ENCODE results near the gene GET4. TPM values are rescaled to one million over a fixed set of nuclear protein-coding genes. Genes with fewer than 3 reads are reported as not detected.

GET4 gene
- total RNA-seq, 1 experiment from 2014 or later = 16.2 TPM

DNA sequence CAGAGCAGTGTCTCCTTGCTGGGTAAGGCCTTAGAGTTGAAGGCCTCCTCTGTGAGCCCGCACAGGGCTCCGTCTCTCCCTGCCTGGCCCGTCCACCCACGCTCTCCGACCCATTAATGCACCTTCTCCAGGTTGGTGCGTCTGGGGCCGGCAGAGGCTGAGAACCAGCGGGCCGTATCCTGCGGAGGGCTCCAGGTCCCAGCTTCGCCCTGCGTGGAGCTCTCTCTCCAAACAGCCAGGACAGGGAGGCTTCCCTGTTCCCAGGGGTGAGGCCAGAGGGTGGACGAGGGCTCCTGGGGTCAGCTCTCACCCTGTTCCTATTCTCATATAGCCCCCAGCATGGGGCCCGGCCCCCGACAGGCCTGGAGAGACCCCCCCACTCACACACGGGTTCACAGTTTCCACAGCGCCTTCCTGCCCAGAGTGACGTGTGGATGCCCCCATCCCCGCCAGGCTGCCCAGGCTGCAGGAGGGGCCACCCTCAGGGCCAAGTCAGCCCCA lies 34.6 kb downstream of the GET4 start:
- H3K79me2 ChIP-seq (ENCODE audit: low read length) = no peaks in the 10 kb centered on the region
- no peak for DNase-seq

DNA sequence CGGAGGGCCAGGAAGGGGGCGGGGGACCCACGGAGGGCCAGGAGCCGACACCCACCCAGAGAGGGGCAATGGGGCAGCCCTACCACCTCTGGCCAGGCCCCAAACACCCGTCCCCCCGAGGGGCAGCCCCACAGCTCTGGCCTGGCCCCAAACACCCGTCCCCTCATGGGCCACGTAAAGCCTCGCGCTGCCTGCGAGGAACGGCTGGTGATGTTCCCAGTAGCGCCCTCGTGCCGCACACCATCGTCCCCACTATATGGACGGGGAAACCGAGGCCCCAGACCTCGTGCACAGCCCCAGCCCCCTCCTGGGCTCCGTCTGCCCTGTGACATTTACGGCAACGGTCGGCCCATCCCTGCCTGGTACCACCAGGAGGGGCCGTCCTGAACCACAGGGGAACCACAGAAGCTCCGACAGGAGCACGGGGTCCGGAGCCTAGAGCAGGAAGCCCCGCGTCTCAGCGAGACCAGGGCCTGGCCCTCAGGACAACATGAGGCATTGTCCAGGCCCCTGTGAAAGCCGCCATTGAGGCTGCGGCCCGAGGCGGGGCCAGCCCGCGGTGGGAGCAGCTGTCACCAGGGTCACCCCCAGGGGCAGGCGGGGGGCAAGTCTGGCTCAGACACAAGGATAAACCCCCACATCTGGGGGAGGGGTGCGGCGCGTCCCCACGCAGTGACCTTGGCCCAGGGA lies 35.6 kb downstream of the GET4 start:
- Histone ChIP-seq H3K27ac (ENCODE audit: low read length) (no peak overlapping the region), H3K79me2 (ENCODE audit: low read length) (no peaks in the 10 kb centered on the region), H3K9me3 (ENCODE audit: low read length) (no peaks in the 10 kb centered on the region), H2AFZ (ENCODE audit: low read length) (no peak overlapping the region), H3K27me3 (ENCODE audit: low read length) (no peaks in the 10 kb centered on the region), H3K9ac (ENCODE audit: low read length) (no peak overlapping the region), H3K4me1 (ENCODE audit: low read length) (peaks cover 16% of the 10 kb centered on the region), H4K20me1 (ENCODE audit: insufficient read depth, low read depth, low read length) (0 out of 2 replicates have a peak, but pooled peaks cover 5% of the 10 kb centered on the region), H3K4me3 (ENCODE audit: low read length) (no peak overlapping the region), H3K36me3 (ENCODE audit: insufficient read depth, low read length) (no peaks in the 10 kb centered on the region), H3K4me2 (ENCODE audit: low read depth, low read length, poor library complexity, severe bottlenecking) (no peak overlapping the region), H3K9me2 (replicated peaks; ENCODE audit: insufficient read depth, low read length) (no peaks in the 10 kb centered on the region)
- DNase-seq = no peak

More for the DNA sequence above, 34.6 kb downstream of the GET4 start:
- no peak overlapping the region for H3K9ac ChIP-seq (ENCODE audit: low read length)
- no peaks in the 10 kb centered on the region for H3K9me3 ChIP-seq (ENCODE audit: low read length)
- H4K20me1 ChIP-seq (ENCODE audit: insufficient read depth, low read depth, low read length) = 0 out of 2 replicates have a peak, but pooled peaks cover 7% of the 10 kb centered on the region
- no peaks in the 10 kb centered on the region for H3K9me2 ChIP-seq (replicated peaks; ENCODE audit: insufficient read depth, low read length)
- no peak overlapping the region for H3K4me2 ChIP-seq (ENCODE audit: low read depth, low read length, poor library complexity, severe bottlenecking)
- H3K4me3 ChIP-seq (ENCODE audit: low read length) = no peak overlapping the region
- H3K36me3 ChIP-seq (ENCODE audit: insufficient read depth, low read length) = no peaks in the 10 kb centered on the region
- H3K27me3 ChIP-seq (ENCODE audit: low read length) = no peaks in the 10 kb centered on the region
- H2AFZ ChIP-seq (ENCODE audit: low read length) = no peak overlapping the region
- H3K4me1 ChIP-seq (ENCODE audit: low read length) = peaks cover 16% of the 10 kb centered on the region
- H3K27ac ChIP-seq (ENCODE audit: low read length) = no peak overlapping the region

DNA sequence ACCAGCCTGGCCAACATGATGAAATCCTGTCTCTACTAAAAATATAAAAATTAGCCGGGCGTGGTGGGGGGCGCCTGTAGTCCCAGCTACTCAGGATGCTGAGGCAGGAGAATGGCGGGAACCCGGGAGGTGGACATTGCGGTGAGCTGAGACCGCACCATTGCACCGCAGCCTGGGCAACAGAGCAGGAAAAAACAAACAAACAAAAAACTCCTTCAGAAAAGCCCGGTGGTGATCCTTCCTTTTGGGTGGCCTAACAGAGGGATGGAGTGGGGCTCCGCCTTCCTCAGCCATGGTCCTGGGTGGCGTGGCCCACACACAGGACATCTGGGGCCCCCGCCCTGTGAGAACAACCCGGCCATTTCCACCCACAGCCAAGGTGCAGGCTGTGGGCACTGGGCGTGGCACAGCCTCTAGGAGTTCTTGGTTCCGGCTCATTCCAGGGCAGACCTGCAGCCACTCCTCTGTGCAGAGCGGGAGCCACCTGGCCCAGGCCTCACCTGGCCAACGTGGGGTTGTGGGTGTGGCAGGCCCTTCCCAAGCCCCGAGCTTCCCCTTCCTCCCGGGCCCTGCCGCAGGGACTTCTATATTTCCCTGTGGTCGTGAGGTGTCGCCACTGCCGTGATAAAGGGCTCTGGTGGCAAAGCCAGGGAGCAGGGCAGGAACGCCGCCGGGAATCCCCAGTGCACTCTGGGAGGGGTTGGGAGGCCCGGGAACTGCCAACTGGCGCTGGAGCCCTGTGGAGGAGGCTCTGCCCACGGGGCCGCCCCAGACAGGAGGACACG lies 37.6 kb downstream of the GET4 start:
- DNase-seq = no peak
- no peaks in the 10 kb centered on the region for H3K9me3 ChIP-seq (ENCODE audit: low read length)
- H3K9me2 ChIP-seq (replicated peaks; ENCODE audit: insufficient read depth, low read length) = no peaks in the 10 kb centered on the region
- no peak overlapping the region for H3K4me3 ChIP-seq (ENCODE audit: low read length)
- no peaks in the 10 kb centered on the region for H3K79me2 ChIP-seq (ENCODE audit: low read length)
- H3K4me1 ChIP-seq (ENCODE audit: low read length) = peaks cover 16% of the 10 kb centered on the region
- H3K36me3 ChIP-seq (ENCODE audit: insufficient read depth, low read length) = no peaks in the 10 kb centered on the region
- no peaks in the 10 kb centered on the region for H3K27me3 ChIP-seq (ENCODE audit: low read length)
- H3K9ac ChIP-seq (ENCODE audit: low read length) = no peak overlapping the region
- H2AFZ ChIP-seq (ENCODE audit: low read length) = no peak overlapping the region
- 0 out of 2 replicates have a peak, but pooled peaks cover 3% of the 10 kb centered on the region for H4K20me1 ChIP-seq (ENCODE audit: insufficient read depth, low read depth, low read length)
- no peak overlapping the region for H3K4me2 ChIP-seq (ENCODE audit: low read depth, low read length, poor library complexity, severe bottlenecking)
- H3K27ac ChIP-seq (ENCODE audit: low read length) = no peak overlapping the region

DNA sequence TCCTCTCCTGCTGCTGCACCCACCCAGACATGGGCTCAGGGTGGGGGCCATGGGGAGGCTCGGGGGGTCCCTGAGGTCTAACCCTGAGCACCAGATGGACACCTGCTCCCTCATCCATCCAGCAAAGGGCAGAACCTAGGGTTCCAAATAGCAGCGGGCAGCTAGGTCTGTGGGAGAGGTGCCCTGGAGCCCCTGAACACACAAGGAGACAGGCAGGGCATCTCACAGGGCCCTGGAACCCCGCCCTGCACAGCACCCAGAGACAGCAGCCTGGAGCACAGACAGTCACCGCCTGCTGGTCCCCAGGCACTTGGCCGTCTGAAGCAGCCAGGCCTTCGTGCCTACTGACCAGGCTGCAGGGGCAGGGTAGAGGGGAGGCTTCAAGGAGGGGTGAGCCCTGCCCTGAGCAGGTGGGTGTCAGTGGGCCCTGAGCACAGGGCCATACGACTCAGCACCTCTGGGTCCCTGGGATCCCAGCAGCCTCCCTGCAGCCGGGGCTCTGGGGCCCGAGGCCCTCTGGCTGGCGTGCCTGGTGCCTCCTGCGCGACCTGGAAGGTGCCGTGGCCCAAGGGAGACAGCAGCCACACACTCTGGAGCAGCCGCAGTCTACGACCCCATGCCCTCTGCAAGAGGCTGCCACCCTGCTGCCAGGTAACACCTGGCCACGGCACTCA lies 38.3 kb downstream of the GET4 start:
- no peak overlapping the region for H3K4me2 ChIP-seq (ENCODE audit: low read depth, low read length, poor library complexity, severe bottlenecking)
- H3K9me2 ChIP-seq (replicated peaks; ENCODE audit: insufficient read depth, low read length) = no peaks in the 10 kb centered on the region
- H3K4me3 ChIP-seq (ENCODE audit: low read length) = no peak overlapping the region
- no peaks in the 10 kb centered on the region for H3K27me3 ChIP-seq (ENCODE audit: low read length)
- no peak overlapping the region for H3K27ac ChIP-seq (ENCODE audit: low read length)
- DNase-seq = no peak
- H3K9ac ChIP-seq (ENCODE audit: low read length) = no peak overlapping the region
- H3K36me3 ChIP-seq (ENCODE audit: insufficient read depth, low read length) = no peaks in the 10 kb centered on the region
- no peaks in the 10 kb centered on the region for H3K79me2 ChIP-seq (ENCODE audit: low read length)
- no peak overlapping the region for H2AFZ ChIP-seq (ENCODE audit: low read length)
- H3K4me1 ChIP-seq (ENCODE audit: low read length) = peaks cover 11% of the 10 kb centered on the region
- 0 out of 2 replicates have a peak, but pooled peaks cover under 1% of the 10 kb centered on the region for H4K20me1 ChIP-seq (ENCODE audit: insufficient read depth, low read depth, low read length)
- no peaks in the 10 kb centered on the region for H3K9me3 ChIP-seq (ENCODE audit: low read length)

DNA sequence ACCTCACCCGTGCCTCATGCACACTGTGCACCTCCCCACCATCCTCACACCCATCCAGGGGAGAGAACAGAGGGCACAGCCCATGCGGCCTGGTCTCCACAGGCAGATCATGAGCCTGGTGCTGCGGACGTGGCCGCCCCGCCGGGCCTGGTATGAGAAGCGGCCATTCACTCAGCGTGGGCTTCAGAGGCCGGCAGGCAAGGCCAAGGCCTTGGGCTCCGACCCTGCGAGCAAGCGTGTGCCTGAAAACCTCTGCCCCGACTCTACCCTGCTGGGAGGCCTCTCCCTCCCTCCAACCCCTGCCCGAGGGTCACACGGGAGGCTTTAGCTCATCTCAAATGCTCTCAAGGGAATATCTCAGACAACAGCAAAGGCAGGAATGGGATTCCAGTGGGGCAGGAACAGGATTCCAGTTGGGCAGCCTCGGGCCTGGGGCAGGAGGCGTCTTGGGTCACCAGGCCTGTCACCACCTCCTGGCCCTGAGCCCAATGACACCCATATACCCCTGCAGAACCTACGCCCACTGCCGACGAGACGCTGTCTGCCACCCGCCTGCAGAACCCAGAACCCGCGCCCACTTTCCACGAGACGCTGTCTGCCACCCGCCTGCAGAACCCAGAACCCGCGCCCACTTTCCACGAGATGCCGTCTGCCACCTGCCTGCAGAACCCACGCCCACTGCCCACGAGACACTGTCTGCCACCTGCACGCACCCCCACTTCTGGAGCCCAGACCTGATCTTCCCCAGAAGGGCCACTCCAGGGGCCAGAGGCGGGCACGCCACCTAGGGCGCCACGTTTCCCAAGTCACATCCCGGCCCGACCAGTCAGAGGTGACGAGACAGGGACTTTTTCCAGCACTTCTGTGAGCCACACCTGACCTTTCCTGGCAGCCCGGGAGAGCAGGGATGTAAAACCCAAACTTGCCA lies 39.2 kb downstream of the GET4 start:
- H3K4me2 ChIP-seq (ENCODE audit: low read depth, low read length, poor library complexity, severe bottlenecking) = no peak overlapping the region
- H3K36me3 ChIP-seq (ENCODE audit: insufficient read depth, low read length) = no peaks in the 10 kb centered on the region
- H3K9me2 ChIP-seq (replicated peaks; ENCODE audit: insufficient read depth, low read length) = no peaks in the 10 kb centered on the region
- H4K20me1 ChIP-seq (ENCODE audit: insufficient read depth, low read depth, low read length) = no peaks in the 10 kb centered on the region
- no peaks in the 10 kb centered on the region for H3K9me3 ChIP-seq (ENCODE audit: low read length)
- DNase-seq = no peak
- no peak overlapping the region for H3K27ac ChIP-seq (ENCODE audit: low read length)
- H3K27me3 ChIP-seq (ENCODE audit: low read length) = no peaks in the 10 kb centered on the region
- H2AFZ ChIP-seq (ENCODE audit: low read length) = no peak overlapping the region
- no peaks in the 10 kb centered on the region for H3K79me2 ChIP-seq (ENCODE audit: low read length)
- no peak overlapping the region for H3K9ac ChIP-seq (ENCODE audit: low read length)
- peaks cover 2% of the 10 kb centered on the region for H3K4me1 ChIP-seq (ENCODE audit: low read length)
- H3K4me3 ChIP-seq (ENCODE audit: low read length) = no peak overlapping the region

DNA sequence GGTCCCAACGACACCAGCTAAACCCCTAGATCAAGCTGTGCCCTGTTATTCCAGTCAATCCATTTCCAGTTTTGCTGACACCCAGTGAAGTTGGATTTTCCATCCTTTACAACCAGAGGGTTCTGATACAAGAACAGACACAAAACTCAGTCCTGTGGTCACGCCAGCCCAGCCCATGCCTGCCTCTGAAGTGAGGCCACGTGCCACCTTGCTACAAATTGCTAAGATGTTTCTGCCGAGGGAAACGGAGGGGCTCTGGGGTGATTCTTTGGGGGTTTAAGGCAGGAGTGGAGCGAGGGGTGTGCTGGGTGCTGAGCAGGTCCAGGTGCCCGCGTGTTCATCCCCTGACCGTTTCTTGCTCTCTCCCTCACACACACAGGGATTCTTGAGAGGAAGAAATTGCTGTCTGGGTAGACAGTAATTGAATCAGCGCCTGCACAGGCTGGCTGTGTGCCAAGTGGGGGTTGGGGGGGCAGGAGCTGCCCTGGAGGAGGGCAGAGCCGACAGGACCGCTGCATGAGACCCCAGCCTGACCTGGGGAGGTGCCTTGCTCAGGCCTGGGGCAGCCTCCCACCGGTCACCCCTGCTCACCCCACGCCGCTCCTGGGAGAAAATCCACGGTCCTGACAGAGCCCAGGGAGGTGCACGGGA lies 40.1 kb downstream of the GET4 start:
- Histone ChIP-seq H3K27ac (ENCODE audit: low read length) (no peak overlapping the region), H3K36me3 (ENCODE audit: insufficient read depth, low read length) (no peaks in the 10 kb centered on the region), H3K4me2 (ENCODE audit: low read depth, low read length, poor library complexity, severe bottlenecking) (no peak overlapping the region), H3K9me3 (ENCODE audit: low read length) (no peaks in the 10 kb centered on the region), H3K4me1 (ENCODE audit: low read length) (no peaks in the 10 kb centered on the region), H3K4me3 (ENCODE audit: low read length) (no peak overlapping the region), H3K27me3 (ENCODE audit: low read length) (no peaks in the 10 kb centered on the region), H4K20me1 (ENCODE audit: insufficient read depth, low read depth, low read length) (no peaks in the 10 kb centered on the region), H3K9ac (ENCODE audit: low read length) (no peak overlapping the region), H3K79me2 (ENCODE audit: low read length) (no peaks in the 10 kb centered on the region), H2AFZ (ENCODE audit: low read length) (no peak overlapping the region), H3K9me2 (replicated peaks; ENCODE audit: insufficient read depth, low read length) (no peaks in the 10 kb centered on the region)
- DNase-seq = no peak

DNA sequence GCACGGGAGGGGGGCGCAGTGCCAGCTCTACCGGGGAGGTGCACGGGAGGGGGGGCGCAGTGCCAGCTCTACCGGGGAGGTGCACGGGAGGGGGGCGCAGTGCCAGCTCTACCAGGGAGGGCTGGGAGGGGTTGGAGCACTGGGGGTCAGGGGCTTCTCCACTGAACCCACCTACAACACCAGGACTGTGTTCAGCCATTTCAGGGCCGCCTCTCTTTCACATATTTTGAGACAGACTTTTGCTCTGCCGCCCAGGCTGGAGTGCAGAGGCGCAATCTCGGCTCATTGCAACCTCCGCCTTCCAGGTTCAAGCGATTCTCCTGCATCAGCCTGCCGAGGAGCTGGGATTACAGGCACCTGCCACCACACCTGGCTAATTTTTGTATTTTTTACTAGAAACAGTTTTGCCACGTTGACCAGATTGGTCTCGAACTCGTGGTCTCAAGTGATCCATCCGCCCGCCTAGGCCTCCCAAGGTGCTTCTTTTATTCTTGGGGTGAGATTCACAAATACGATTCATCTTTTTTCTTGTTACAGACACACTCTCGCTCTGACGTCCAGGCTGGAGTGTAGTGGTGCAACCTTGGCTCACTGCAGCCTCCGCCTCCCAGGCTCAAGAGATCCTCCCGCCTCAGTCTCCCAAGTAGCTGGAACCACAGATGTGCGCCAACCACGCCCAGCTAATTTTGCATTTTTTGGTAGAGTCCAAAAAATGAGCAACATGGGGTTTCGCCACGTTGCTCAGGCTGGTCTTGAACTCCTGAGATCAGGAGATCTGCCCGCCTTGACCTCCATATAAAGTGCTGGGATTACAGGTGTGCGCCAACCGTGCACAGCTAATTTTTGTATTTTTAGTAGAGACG lies 41.1 kb downstream of the GET4 start:
- no peaks in the 10 kb centered on the region for H4K20me1 ChIP-seq (ENCODE audit: insufficient read depth, low read depth, low read length)
- H3K9me2 ChIP-seq (replicated peaks; ENCODE audit: insufficient read depth, low read length) = no peaks in the 10 kb centered on the region
- no peak overlapping the region for H3K4me2 ChIP-seq (ENCODE audit: low read depth, low read length, poor library complexity, severe bottlenecking)
- H3K9me3 ChIP-seq (ENCODE audit: low read length) = no peaks in the 10 kb centered on the region
- no peaks in the 10 kb centered on the region for H3K4me1 ChIP-seq (ENCODE audit: low read length)
- H3K4me3 ChIP-seq (ENCODE audit: low read length) = no peak overlapping the region
- H3K36me3 ChIP-seq (ENCODE audit: insufficient read depth, low read length) = no peaks in the 10 kb centered on the region
- H3K27ac ChIP-seq (ENCODE audit: low read length) = no peak overlapping the region
- H3K27me3 ChIP-seq (ENCODE audit: low read length) = no peaks in the 10 kb centered on the region
- no peak overlapping the region for H2AFZ ChIP-seq (ENCODE audit: low read length)
- H3K79me2 ChIP-seq (ENCODE audit: low read length) = no peaks in the 10 kb centered on the region
- H3K9ac ChIP-seq (ENCODE audit: low read length) = no peak overlapping the region
- no peak for DNase-seq

Measured in Karpas-422 (cell line).